Nephron progenitor cell (in vitro differentiated cells): ENCODE measurements around the gene CRIP3.
A peak's percentile ranks its signal among the peaks of the same experiment; 100 is the strongest.

Experiments
- DNase-seq: peaks from one replicate; pipeline ENCODE4 v3.0.0; 2021
- H3K27ac Mint-ChIP-seq: 2 replicates; pipeline ENCODE4 v1.8.0; 2021; ENCODE audit warnings: mild to moderate bottlenecking, moderate library complexity, mixed read lengths
- H3K27me3 Mint-ChIP-seq: 2 replicates; pipeline ENCODE4 v1.8.0; 2021; ENCODE audit warnings: mild to moderate bottlenecking, low read depth, mixed read lengths; ENCODE audit not compliant: poor library complexity
- H3K36me3 Mint-ChIP-seq: 2 replicates; pipeline ENCODE4 v1.8.0; 2021; ENCODE audit warnings: low read depth, mixed read lengths
- H3K4me1 Mint-ChIP-seq: 2 replicates; pipeline ENCODE4 v1.8.0; 2021; ENCODE audit warnings: mixed read lengths
- H3K4me3 Mint-ChIP-seq: 2 replicates; pipeline ENCODE4 v1.8.0; 2021; ENCODE audit warnings: mild to moderate bottlenecking, moderate library complexity, mixed read lengths
- H3K9me3 Mint-ChIP-seq: 2 replicates; pipeline ENCODE4 v1.8.0; 2021; ENCODE audit warnings: mild to moderate bottlenecking, moderate library complexity, mixed read lengths
- CTCF ChIP-seq: fragments of 200-600 bp; sonication (generic); IDR thresholded peaks from 2 replicates; pipeline ENCODE4 v1.5.0; 2021; ENCODE audit warnings: antibody characterized with exemption

CRIP3 gene

GRCh38 chr6:43339168-43339567 lies 30.5 kb upstream of the CRIP3 start:
- no peak overlapping the region for H3K4me3 Mint-ChIP-seq
- no peak overlapping the region for H3K27ac Mint-ChIP-seq

GRCh38 chr6:43338243-43338642 lies 29.6 kb upstream of the CRIP3 start:
- Mint-ChIP-seq H3K27me3 (no peaks in the 10 kb centered on the region), H3K4me3 (no peak overlapping the region), H3K4me1 (peaks cover 10% of the 10 kb centered on the region), H3K9me3 (no peaks in the 10 kb centered on the region), H3K36me3 (peaks cover 61% of the 10 kb centered on the region), H3K27ac (no peak overlapping the region)
- no peak for TF ChIP-seq CTCF
- DNase-seq, result no peak

More at GRCh38 chr6:43339168-43339567, 30.5 kb upstream of the CRIP3 start:
- TF ChIP-seq CTCF, result no peak
- Mint-ChIP-seq H3K27me3 (no peaks in the 10 kb centered on the region), H3K4me1 (peaks cover 10% of the 10 kb centered on the region), H3K9me3 (no peaks in the 10 kb centered on the region), H3K36me3 (peaks cover 62% of the 10 kb centered on the region)
- no peak for DNase-seq

- DNase-seq, result no peak
- TF ChIP-seq CTCF, result no peak
- H3K27ac Mint-ChIP-seq, result no peak overlapping the region
- H3K9me3 Mint-ChIP-seq, result no peaks in the 10 kb centered on the region
- H3K4me1 Mint-ChIP-seq, result peaks cover 10% of the 10 kb centered on the region
- no peak overlapping the region for H3K4me3 Mint-ChIP-seq
- peaks cover 3% of the 10 kb centered on the region for H3K27me3 Mint-ChIP-seq
- peaks cover 45% of the 10 kb centered on the region for H3K36me3 Mint-ChIP-seq
Measured at GRCh38 chr6:43336382-43336781, 27.8 kb upstream of the CRIP3 start.

- no peak for DNase-seq
- Mint-ChIP-seq H3K27ac (no peak overlapping the region), H3K27me3 (peaks cover 4% of the 10 kb centered on the region), H3K4me1 (peaks cover 10% of the 10 kb centered on the region), H3K36me3 (peaks cover 37% of the 10 kb centered on the region), H3K4me3 (no peak overlapping the region), H3K9me3 (no peaks in the 10 kb centered on the region)
- TF ChIP-seq CTCF, result no peak
Measured at GRCh38 chr6:43335469-43335868, 26.8 kb upstream of the CRIP3 start.

GRCh38 chr6:43334466-43335095 lies 26.0 kb upstream of the CRIP3 start:
- Mint-ChIP-seq H3K4me1 (peaks cover 10% of the 10 kb centered on the region), H3K9me3 (no peaks in the 10 kb centered on the region), H3K36me3 (peaks cover 30% of the 10 kb centered on the region), H3K27me3 (peaks cover 4% of the 10 kb centered on the region), H3K27ac (peak overlapping the region; percentile 57), H3K4me3 (no peak overlapping the region)
- TF ChIP-seq CTCF, result peak; percentile 53
- peak; percentile 10 for DNase-seq

- H3K36me3 Mint-ChIP-seq, result peaks cover 7% of the 10 kb centered on the region
- H3K27ac Mint-ChIP-seq, result no peak overlapping the region
- peaks cover 17% of the 10 kb centered on the region for H3K4me1 Mint-ChIP-seq
- no peak for DNase-seq
- H3K27me3 Mint-ChIP-seq, result peaks cover 4% of the 10 kb centered on the region
- no peak overlapping the region for H3K4me3 Mint-ChIP-seq
- H3K9me3 Mint-ChIP-seq, result no peaks in the 10 kb centered on the region
- no peak for TF ChIP-seq CTCF
Measured at GRCh38 chr6:43331891-43332290, 23.3 kb upstream of the CRIP3 start.
